ENCODE results near the gene TMEM238L.

The TMEM238L gene

GRCh38 chr17:10803350-10803749 lies 549 bp downstream of the TMEM238L start:
- no peak for DNase-seq

GRCh38 chr17:10802496-10803284 lies 1.2 kb downstream of the TMEM238L start:
- DNase-seq, result no peak

GRCh38 chr17:10799407-10799806 lies 4.5 kb downstream of the TMEM238L start:
- no peak for DNase-seq

GRCh38 chr17:10798910-10799309 lies 5.0 kb downstream of the TMEM238L start:
- no peak for DNase-seq

GRCh38 chr17:10798332-10798749 lies 5.6 kb downstream of the TMEM238L start:
- DNase-seq, result no peak

- no peak for DNase-seq
Measured at GRCh38 chr17:10797476-10798328, 6.2 kb downstream of the TMEM238L start.

- DNase-seq, result no peak
Measured at GRCh38 chr17:10793816-10794215, 10.1 kb downstream of the TMEM238L start.

- no peak for DNase-seq
Measured at GRCh38 chr17:10793256-10793655, 10.6 kb downstream of the TMEM238L start.

- DNase-seq, result no peak
Measured at GRCh38 chr17:10792151-10792550, 11.7 kb downstream of the TMEM238L start.

- DNase-seq, result no peak
Measured at GRCh38 chr17:10790491-10791401, 13.2 kb downstream of the TMEM238L start.

GRCh38 chr17:10789694-10790271 lies 14.1 kb downstream of the TMEM238L start:
- DNase-seq, result no peak

GRCh38 chr17:10787306-10788045 lies 16.4 kb downstream of the TMEM238L start:
- no peak for DNase-seq

- DNase-seq, result no peak
Measured at GRCh38 chr17:10785295-10785694, 18.6 kb downstream of the TMEM238L start.

GRCh38 chr17:10779609-10780008 lies 24.3 kb downstream of the TMEM238L start:
- no peak for DNase-seq

- DNase-seq, result no peak
Measured at GRCh38 chr17:10777890-10778289, 26.0 kb downstream of the TMEM238L start.

GRCh38 chr17:10777131-10777807 lies 26.6 kb downstream of the TMEM238L start:
- DNase-seq, result no peak

GRCh38 chr17:10776381-10776780 lies 27.5 kb downstream of the TMEM238L start:
- no peak for DNase-seq

- no peak for DNase-seq
Measured at GRCh38 chr17:10775740-10776356, 28.1 kb downstream of the TMEM238L start.

- no peak for DNase-seq
Measured at GRCh38 chr17:10775058-10775457, 28.8 kb downstream of the TMEM238L start.

- DNase-seq, result no peak
Measured at GRCh38 chr17:10773391-10773790, 30.5 kb downstream of the TMEM238L start.
